Colonic mucosa (tissue), 4 donors: ENCODE data around the gene C22orf15. TPM values are rescaled to one million over a fixed set of nuclear protein-coding genes. Genes with fewer than 3 reads are reported as not detected.

ENCODE experiments used
- DNase-seq: peaks from one replicate; pipeline ENCODE4 v3.0.0-alpha.2; 2020
- H3K27ac ChIP-seq: fragments of 200-600 bp; one replicate; pipeline ENCODE4 v1.8.0; 2021
- H3K27me3 ChIP-seq: fragments of 200-600 bp; one replicate; pipeline ENCODE4 v1.8.0; 2021
- H3K36me3 ChIP-seq: fragments of 200-600 bp; one replicate; pipeline ENCODE4 v1.8.0; 2021
- H3K4me1 ChIP-seq: fragments of 200-600 bp; one replicate; pipeline ENCODE4 v1.8.0; 2021; ENCODE audit warnings: mild to moderate bottlenecking
- H3K4me3 ChIP-seq: fragments of 200-600 bp; one replicate; pipeline ENCODE4 v1.8.0; 2021
- H3K9ac ChIP-seq, 2 donors: one replicate each; pipeline ENCODE4 v1.7.0; 2013; ENCODE audit warnings: control low read depth in 2 of 2, low read depth in 2 of 2, low read length in 2 of 2
- H3K9me3 ChIP-seq: fragments of 200-600 bp; one replicate; pipeline ENCODE4 v1.8.0; 2021
- intact Hi-C: fragments of 100-400 bp; cut with DNase I; formaldehyde crosslinking; loops from one replicate; pipeline ENCODE4 v1.14.1; 2022
- total RNA-seq, 2 donors: library from RNA; stranded (reverse); fragmentation: NEBNext Ultra II Directional in 1 of 2; extraction: Animal tissue kit (Norgen Biotek cat#: 25700) in 1 of 2; gene quantifications; one replicate each; pipeline ENCODE4 v1.2.1, GENCODE V29; 2021
- TF ChIP-seq, protein P1 (sequence below): fragments of 200-600 bp; IDR thresholded peaks from one replicate; pipeline ENCODE4 v1.8.0; 2022; ENCODE audit warnings: antibody characterized with exemption, mild to moderate bottlenecking
- donor health status: healthy.
- donor health status: DM: no; HTN: no; CAD: no.
- donor health status: DM: no; HTN: no; CAD: no.

C22orf15 gene
- total RNA-seq, 2 donors from 2014 or later: not detected

DNA sequence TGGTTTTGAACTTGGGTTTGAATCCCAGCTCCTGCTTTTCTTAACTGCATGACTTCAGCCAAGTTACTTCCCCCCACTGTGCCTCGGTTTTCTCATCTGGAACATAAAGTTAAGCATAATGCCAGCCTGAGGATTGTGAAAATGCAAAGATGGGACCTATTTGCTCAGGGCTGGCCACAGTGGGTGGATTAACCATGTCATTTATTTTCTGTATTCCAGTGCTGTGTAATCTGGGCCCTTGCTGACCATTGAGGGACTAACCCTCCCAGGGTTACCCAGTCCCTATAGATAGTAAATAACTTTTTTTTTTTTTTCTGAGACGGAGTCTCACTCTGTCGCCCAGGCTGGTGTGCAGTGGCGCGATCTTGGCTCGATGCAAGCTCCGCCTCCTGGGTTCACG lies 7.1 kb upstream of the C22orf15 start:
- no peak overlapping the region for H3K27ac ChIP-seq
- no peak for DNase-seq

DNA sequence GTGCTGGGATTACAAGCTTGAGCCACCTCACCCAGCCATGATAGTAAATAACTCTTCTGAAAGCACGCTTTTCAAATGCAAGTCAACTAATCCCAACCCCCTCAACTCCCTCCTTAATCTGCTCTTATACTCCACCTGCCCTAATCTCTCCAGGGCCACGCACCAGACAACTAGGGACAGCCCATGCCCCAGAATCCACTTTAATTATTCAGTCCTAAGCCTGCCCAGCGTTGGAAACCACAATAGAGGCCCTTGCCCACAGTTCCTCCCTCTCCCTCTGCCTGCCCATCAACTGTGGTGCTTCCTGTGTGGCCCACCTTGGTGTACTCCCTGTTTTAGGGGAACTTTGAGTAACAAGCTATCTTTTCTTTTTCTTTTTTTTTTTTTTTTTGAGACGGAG lies 5.9 kb upstream of the C22orf15 start:
- Histone ChIP-seq H3K27me3 (no peaks in the 10 kb centered on the region), H3K9me3 (no peaks in the 10 kb centered on the region), H3K9ac (no peak overlapping the region), H3K4me1 (no peaks in the 10 kb centered on the region), H3K4me3 (no peak overlapping the region), H3K27ac (no peak overlapping the region), H3K36me3 (no peaks in the 10 kb centered on the region)
- TF ChIP-seq, protein P1, sequence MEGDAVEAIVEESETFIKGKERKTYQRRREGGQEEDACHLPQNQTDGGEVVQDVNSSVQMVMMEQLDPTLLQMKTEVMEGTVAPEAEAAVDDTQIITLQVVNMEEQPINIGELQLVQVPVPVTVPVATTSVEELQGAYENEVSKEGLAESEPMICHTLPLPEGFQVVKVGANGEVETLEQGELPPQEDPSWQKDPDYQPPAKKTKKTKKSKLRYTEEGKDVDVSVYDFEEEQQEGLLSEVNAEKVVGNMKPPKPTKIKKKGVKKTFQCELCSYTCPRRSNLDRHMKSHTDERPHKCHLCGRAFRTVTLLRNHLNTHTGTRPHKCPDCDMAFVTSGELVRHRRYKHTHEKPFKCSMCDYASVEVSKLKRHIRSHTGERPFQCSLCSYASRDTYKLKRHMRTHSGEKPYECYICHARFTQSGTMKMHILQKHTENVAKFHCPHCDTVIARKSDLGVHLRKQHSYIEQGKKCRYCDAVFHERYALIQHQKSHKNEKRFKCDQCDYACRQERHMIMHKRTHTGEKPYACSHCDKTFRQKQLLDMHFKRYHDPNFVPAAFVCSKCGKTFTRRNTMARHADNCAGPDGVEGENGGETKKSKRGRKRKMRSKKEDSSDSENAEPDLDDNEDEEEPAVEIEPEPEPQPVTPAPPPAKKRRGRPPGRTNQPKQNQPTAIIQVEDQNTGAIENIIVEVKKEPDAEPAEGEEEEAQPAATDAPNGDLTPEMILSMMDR: no peak
- DNase-seq: no peak
- intact Hi-C loops: no loop called here

More for the DNA sequence above, 7.1 kb upstream of the C22orf15 start:
- no peaks in the 10 kb centered on the region for H3K36me3 ChIP-seq
- H3K4me3 ChIP-seq: no peak overlapping the region
- no peaks in the 10 kb centered on the region for H3K27me3 ChIP-seq
- no peak overlapping the region for H3K9ac ChIP-seq
- intact Hi-C loops: no loop called here
- TF ChIP-seq, protein P1: no peak
- H3K9me3 ChIP-seq: no peaks in the 10 kb centered on the region
- H3K4me1 ChIP-seq: no peaks in the 10 kb centered on the region

DNA sequence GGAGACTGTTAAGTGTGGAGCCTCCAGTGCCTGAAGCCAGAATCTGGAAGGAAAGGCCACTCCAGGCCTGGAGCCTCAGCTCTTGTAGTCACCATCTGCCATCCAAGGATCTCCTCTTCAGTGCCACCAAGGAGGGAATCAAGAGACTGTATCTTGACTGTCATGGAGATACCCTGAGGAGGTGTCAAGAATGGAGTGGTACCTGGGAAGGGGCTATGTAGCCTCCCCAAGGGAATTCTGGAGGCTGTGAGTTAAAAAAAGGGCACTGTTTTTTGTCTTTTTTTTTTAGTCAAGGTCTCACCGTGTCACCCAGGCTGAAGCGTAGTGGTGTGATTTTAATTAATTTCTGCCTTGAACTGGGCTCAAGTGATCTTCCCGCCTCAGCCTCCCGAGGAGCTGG lies 3.2 kb upstream of the C22orf15 start:
- no peak for DNase-seq
- intact Hi-C loops: no loop called here
- H3K4me3 ChIP-seq: no peak overlapping the region
- H3K9me3 ChIP-seq: no peaks in the 10 kb centered on the region
- TF ChIP-seq, protein P1: no peak
- no peaks in the 10 kb centered on the region for H3K27me3 ChIP-seq
- no peak overlapping the region for H3K27ac ChIP-seq
- no peaks in the 10 kb centered on the region for H3K36me3 ChIP-seq
- no peak overlapping the region for H3K9ac ChIP-seq
- H3K4me1 ChIP-seq: no peaks in the 10 kb centered on the region

DNA sequence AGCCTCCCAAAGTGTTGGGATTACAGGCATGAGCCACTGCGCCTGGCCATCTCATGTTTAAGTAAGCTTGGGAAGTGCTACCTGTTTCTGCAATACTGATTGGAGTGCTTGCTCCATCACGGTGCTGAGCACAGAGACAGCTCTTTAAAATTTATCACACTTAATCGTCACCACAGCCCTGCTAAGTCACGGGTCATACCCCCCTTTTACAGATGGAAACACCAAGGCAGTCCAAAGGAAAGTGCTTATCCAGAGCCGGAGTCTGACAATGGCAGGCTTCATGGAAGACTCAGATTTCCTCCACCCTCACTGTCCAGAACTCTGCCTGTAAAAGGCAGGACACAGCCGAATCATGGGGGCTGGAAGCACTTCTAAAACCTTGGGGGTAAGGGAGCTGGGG lies 2.7 kb upstream of the C22orf15 start:
- Histone ChIP-seq H3K4me3 (no peak overlapping the region), H3K36me3 (no peaks in the 10 kb centered on the region), H3K27ac (no peak overlapping the region), H3K9ac (no peak overlapping the region), H3K4me1 (no peaks in the 10 kb centered on the region), H3K27me3 (no peaks in the 10 kb centered on the region), H3K9me3 (no peaks in the 10 kb centered on the region)
- no peak for DNase-seq
- TF ChIP-seq, protein P1: no peak
- intact Hi-C loops: no loop called here

DNA sequence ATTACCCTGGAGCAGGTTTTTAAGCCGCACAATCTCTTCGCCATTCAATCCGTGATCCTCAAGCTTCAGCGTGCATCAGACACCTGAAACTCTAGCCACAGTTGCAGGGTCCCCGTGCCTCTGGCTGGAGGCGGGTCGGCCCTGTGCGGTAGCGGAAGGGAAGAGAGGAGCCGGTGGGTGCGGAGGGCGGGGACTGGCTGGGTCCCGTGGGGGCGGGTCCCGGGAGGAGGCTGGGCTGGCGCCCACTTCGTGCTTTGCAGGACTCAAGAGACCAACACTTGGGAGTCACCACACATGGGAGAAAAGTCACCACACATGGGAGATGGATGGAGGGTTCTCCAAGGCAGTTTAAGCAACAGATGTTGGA lies 772 bp downstream of the C22orf15 start:
- H3K9ac ChIP-seq: no peak overlapping the region
- no peak for DNase-seq
- H3K36me3 ChIP-seq: no peaks in the 10 kb centered on the region
- intact Hi-C loops: no loop called here
- TF ChIP-seq, protein P1: no peak
- no peaks in the 10 kb centered on the region for H3K9me3 ChIP-seq
- H3K4me3 ChIP-seq: no peak overlapping the region
- H3K27ac ChIP-seq: no peak overlapping the region
- H3K4me1 ChIP-seq: no peaks in the 10 kb centered on the region
- no peaks in the 10 kb centered on the region for H3K27me3 ChIP-seq

DNA sequence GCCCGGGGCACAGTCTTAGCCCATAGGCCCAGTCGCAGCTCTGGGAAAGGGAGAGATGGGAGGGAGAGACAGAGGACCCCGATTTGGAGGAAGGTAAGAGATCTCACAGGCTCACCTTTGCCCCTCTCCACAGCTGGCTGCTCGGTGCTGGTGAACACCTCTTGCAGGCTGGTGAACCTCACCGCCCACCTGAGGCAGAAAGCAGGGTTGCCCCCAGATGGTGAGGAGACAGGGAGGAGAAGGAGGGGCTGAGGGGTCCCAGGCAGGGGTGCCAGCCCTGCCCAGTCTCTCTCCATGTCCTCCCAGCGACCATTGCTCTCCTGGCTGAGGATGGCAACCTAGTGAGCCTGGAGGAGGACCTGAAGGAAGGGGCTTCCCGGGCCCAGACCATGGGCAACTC lies 1.2 kb downstream of the C22orf15 start:
- Histone ChIP-seq H3K4me1 (peaks cover 2% of the 10 kb centered on the region), H3K9ac (no peak overlapping the region), H3K4me3 (no peak overlapping the region), H3K36me3 (no peaks in the 10 kb centered on the region), H3K27ac (no peak overlapping the region), H3K27me3 (no peaks in the 10 kb centered on the region), H3K9me3 (no peaks in the 10 kb centered on the region)
- no peak for DNase-seq
- intact Hi-C loops: no loop called here
- TF ChIP-seq, protein P1: no peak
